PC-3 (cell line): Measurements from ENCODE around the gene NDP.

Source experiments
- CTCF ChIP-seq: fragments of 300-600 bp; sonication (generic); conservative IDR thresholded peaks from 2 replicates; pipeline ENCODE4 v1.5.1; 2017; ENCODE audit warnings: antibody characterized with exemption, low read depth, mild to moderate bottlenecking, low read length
- EZH2 ChIP-seq: fragments of 300-600 bp; sonication (generic); IDR thresholded peaks from one replicate; pipeline ENCODE4 v1.6.1; 2017; ENCODE audit warnings: antibody characterized with exemption, mild to moderate bottlenecking, low read length; ENCODE audit not compliant: unreplicated experiment

GRCh38 chrX:43970528-43970927 lies 2.7 kb downstream of the NDP start:
- no peak for TF ChIP-seq EZH2
- TF ChIP-seq CTCF = no peak
